Ishikawa (cell line): Measurements from ENCODE around the gene GFM2.

Experiments
- CEBPB ChIP-seq: IDR thresholded peaks from 2 replicates; pipeline ENCODE4 v1.6.1; 2012
- CREB1 ChIP-seq: IDR thresholded peaks from 2 replicates; pipeline ENCODE4 v1.6.1; 2012; ENCODE audit warnings: low read depth
- EGR1 ChIP-seq: IDR thresholded peaks from 2 replicates; pipeline ENCODE4 v1.6.1; 2012
- EP300 ChIP-seq: IDR thresholded peaks from 2 replicates; pipeline ENCODE4 v1.6.1; 2012; ENCODE audit warnings: borderline replicate concordance
- FOXM1 ChIP-seq: IDR thresholded peaks from 2 replicates; pipeline ENCODE4 v1.6.1; 2012; ENCODE audit warnings: low read depth, borderline replicate concordance
- MAX ChIP-seq: IDR thresholded peaks from 2 replicates; pipeline ENCODE4 v1.6.1; 2012
- NFIC ChIP-seq: IDR thresholded peaks from 2 replicates; pipeline ENCODE4 v1.6.1; 2012
- RAD21 ChIP-seq: IDR thresholded peaks from 2 replicates; pipeline ENCODE4 v1.6.1; 2012; ENCODE audit warnings: low read depth
- REST ChIP-seq: IDR thresholded peaks from 2 replicates; pipeline ENCODE4 v1.6.1; 2012; ENCODE audit warnings: low read depth, mild to moderate bottlenecking
- TAF1 ChIP-seq: IDR thresholded peaks from 2 replicates; pipeline ENCODE4 v1.6.1; 2012; ENCODE audit warnings: low read depth, mild to moderate bottlenecking
- TCF12 ChIP-seq: IDR thresholded peaks from 2 replicates; pipeline ENCODE4 v1.6.1; 2012; ENCODE audit warnings: low read depth
- TEAD4 ChIP-seq: IDR thresholded peaks from 2 replicates; pipeline ENCODE4 v1.6.1; 2012
- USF1 ChIP-seq: IDR thresholded peaks from 2 replicates; pipeline ENCODE4 v1.6.1; 2012
- YY1 ChIP-seq: IDR thresholded peaks from 2 replicates; pipeline ENCODE4 v1.6.1; 2012; ENCODE audit warnings: low read depth
- ZBTB7A ChIP-seq: IDR thresholded peaks from 2 replicates; pipeline ENCODE4 v1.6.1; 2012; ENCODE audit warnings: low read depth

The GFM2 gene

GRCh38 chr5:74685979-74686631 lies 80.8 kb downstream of the GFM2 start:
- TF ChIP-seq RAD21 (no peak), NFIC (no peak), YY1 (no peak), FOXM1 (no peak), EGR1 (no peak)

GRCh38 chr5:74684900-74685851 lies 81.7 kb downstream of the GFM2 start, which contains the start of gene HEXB:
Gene HEXB (plus strand): TSS chr5:74685233. CDS start chr5:74685261, 28 bp downstream.
- TF ChIP-seq TCF12 = no peak
- peak; percentile 29; the same call in 1 of the 2 replicates for TF ChIP-seq YY1
- no peak for TF ChIP-seq REST
- peak; percentile 71 for TF ChIP-seq TAF1
- 0 out of 2 replicates have a peak, but pooled peaks have one; percentile 18 for TF ChIP-seq MAX
- TF ChIP-seq ZBTB7A = peak; percentile 85
- TF ChIP-seq USF1 = peak; percentile 79
- TF ChIP-seq TEAD4 = no peak

GRCh38 chr5:74679966-74680365 lies 87.0 kb downstream of the GFM2 start:
- no peak for TF ChIP-seq CEBPB
- TF ChIP-seq TCF12 = no peak
- TF ChIP-seq MAX = no peak
- TF ChIP-seq FOXM1 = no peak
- TF ChIP-seq USF1 = no peak
- no peak for TF ChIP-seq EGR1

GRCh38 chr5:74673011-74673790 lies 93.7 kb downstream of the GFM2 start:
- TF ChIP-seq NFIC (no peak), USF1 (no peak), EP300 (no peak), RAD21 (peak; percentile 50; the same call in 1 of the 2 replicates), CEBPB (no peak), TAF1 (no peak), EGR1 (no peak)

GRCh38 chr5:74672215-74672877 lies 94.6 kb downstream of the GFM2 start:
- no peak for TF ChIP-seq USF1
- no peak for TF ChIP-seq CEBPB
- TF ChIP-seq EGR1 = no peak
- no peak for TF ChIP-seq REST
- TF ChIP-seq MAX = no peak
- no peak for TF ChIP-seq RAD21
- TF ChIP-seq TCF12 = no peak
- no peak for TF ChIP-seq ZBTB7A
- no peak for TF ChIP-seq CREB1
- no peak for TF ChIP-seq FOXM1
- no peak for TF ChIP-seq NFIC
- TF ChIP-seq YY1 = no peak
